Activated CD4-positive, alpha-beta T cell treated with anti-CD3 and anti-CD28 coated beads for 4 hours (primary cell): ENCODE data around the gene CRKL.

Experiments used
- DNase-seq, 2 donors: peaks; one replicate each; pipeline ENCODE4 v3.0.0-alpha.2; 2020

CRKL gene

GRCh38 chr22:20952544-20953341 lies 35.5 kb downstream of the CRKL start:
- DNase-seq: no peak

GRCh38 chr22:20953342-20953608 lies 36.1 kb downstream of the CRKL start:
- DNase-seq: no peak

GRCh38 chr22:20953668-20954500 lies 36.7 kb downstream of the CRKL start:
- no peak for DNase-seq

GRCh38 chr22:20955548-20955947 lies 38.3 kb downstream of the CRKL start:
- DNase-seq: no peak

- DNase-seq: no peak
Observed at GRCh38 chr22:20956258-20957101, 39.3 kb downstream of the CRKL start.

- no peak for DNase-seq
Observed at GRCh38 chr22:20957102-20957682, 40.0 kb downstream of the CRKL start.

- DNase-seq: no peak
Observed at GRCh38 chr22:20957683-20958431, 40.6 kb downstream of the CRKL start.

GRCh38 chr22:20959578-20960461 lies 42.6 kb downstream of the CRKL start:
- DNase-seq: no peak

GRCh38 chr22:20960609-20961008 lies 43.4 kb downstream of the CRKL start:
- DNase-seq: no peak

- DNase-seq: no peak
Observed at GRCh38 chr22:20962491-20962945, 45.3 kb downstream of the CRKL start.

GRCh38 chr22:20963201-20964052 lies 46.2 kb downstream of the CRKL start:
- DNase-seq: no peak

GRCh38 chr22:20964090-20964798 lies 47.0 kb downstream of the CRKL start:
- no peak for DNase-seq

- DNase-seq: peak in 1 of 2 donors; percentile 26
Observed at GRCh38 chr22:20964799-20965103, 47.5 kb downstream of the CRKL start.

- no peak for DNase-seq
Observed at GRCh38 chr22:20965104-20965887, 48.1 kb downstream of the CRKL start.

- DNase-seq: no peak
Observed at GRCh38 chr22:20965888-20966855, 49.0 kb downstream of the CRKL start.

- no peak for DNase-seq
Observed at GRCh38 chr22:20966883-20967696, 49.9 kb downstream of the CRKL start, which contains the start of gene AIFM3. Gene AIFM3, plus strand, starts transcription at chr22:20967255. Its CDS starts 690 bp downstream, at chr22:20967945.
